Fibroblast of mammary gland (primary cell): ENCODE data around the gene SIRPA.
A peak's percentile ranks its signal among the peaks of the same experiment; 100 is the strongest.

Source experiments
- DNase-seq: peaks from one replicate; pipeline ENCODE4 v3.0.0-alpha.2; 2010; ENCODE audit warnings: low read depth
- H3K4me3 ChIP-seq: 2 replicates; pipeline ENCODE4 v1.5.1; 2011; ENCODE audit warnings: low read depth, mild to moderate bottlenecking, low read length, moderate library complexity; ENCODE audit not compliant: control insufficient read depth
- TF ChIP-seq, protein P1 (sequence below): conservative IDR thresholded peaks from 2 replicates; pipeline ENCODE4 v1.5.1; 2011; ENCODE audit warnings: low read depth, low read length, inconsistent platforms; ENCODE audit not compliant: control insufficient read depth, insufficient read depth

SIRPA gene

DNA sequence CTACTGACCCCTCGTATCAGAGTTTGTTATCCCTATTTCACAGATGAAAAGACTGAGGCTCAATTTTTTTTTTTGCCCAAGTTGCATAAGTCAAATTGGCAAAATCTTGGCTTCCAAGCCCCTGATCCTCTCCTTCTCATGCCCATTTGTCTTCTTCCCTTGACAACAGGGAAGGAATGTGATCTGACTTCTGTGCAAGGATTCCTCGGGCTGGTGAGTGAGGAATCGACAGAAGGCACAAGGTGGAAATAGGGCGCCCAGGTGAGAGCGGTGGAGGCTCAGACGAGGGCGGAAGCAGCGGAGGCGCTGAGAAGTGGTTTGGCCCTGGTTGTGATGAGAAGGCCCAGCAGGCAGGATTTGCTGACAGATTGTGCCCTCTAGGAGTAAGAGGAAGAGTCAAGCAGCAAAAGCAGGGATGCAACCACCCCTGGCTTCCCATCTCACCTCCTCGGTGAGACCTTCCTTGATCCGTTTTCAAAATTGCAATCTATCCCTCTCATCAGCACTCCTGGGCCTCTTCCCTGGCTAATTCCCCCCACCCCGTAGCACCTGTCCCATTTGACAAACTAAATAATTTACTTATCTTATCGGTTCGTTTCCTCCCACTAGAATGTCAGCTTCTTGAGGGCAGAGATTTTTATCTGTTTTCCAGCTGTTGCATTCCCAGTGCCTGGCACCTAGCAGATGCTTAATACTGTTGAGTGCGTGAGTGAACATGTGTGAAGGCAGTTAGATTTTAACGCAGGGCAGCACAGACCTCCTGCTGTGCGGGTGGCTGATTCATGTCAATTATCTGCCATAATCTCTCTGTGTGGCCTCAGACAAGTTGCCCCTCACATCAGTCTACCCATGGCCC is 3.7 kb upstream of the SIRPA start:
- DNase-seq: no peak
- H3K4me3 ChIP-seq: no peak overlapping the region
- TF ChIP-seq, protein P1, sequence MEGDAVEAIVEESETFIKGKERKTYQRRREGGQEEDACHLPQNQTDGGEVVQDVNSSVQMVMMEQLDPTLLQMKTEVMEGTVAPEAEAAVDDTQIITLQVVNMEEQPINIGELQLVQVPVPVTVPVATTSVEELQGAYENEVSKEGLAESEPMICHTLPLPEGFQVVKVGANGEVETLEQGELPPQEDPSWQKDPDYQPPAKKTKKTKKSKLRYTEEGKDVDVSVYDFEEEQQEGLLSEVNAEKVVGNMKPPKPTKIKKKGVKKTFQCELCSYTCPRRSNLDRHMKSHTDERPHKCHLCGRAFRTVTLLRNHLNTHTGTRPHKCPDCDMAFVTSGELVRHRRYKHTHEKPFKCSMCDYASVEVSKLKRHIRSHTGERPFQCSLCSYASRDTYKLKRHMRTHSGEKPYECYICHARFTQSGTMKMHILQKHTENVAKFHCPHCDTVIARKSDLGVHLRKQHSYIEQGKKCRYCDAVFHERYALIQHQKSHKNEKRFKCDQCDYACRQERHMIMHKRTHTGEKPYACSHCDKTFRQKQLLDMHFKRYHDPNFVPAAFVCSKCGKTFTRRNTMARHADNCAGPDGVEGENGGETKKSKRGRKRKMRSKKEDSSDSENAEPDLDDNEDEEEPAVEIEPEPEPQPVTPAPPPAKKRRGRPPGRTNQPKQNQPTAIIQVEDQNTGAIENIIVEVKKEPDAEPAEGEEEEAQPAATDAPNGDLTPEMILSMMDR: no peak

DNA sequence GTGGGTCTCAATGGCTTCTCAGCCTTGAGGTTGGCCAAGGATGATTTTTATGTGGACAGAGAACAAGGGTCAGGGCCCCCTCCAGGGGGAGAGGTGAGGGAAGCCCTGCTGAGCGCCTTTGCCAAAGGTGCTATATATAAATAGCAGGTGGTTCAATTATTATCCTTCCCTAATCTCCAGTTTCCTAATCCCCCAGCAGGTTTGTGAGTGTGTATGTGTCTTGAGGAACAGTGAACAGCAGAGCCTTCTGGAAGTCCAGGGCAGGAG is 3.2 kb upstream of the SIRPA start:
- DNase-seq: no peak
- H3K4me3 ChIP-seq: no peak overlapping the region
- TF ChIP-seq, protein P1: no peak

DNA sequence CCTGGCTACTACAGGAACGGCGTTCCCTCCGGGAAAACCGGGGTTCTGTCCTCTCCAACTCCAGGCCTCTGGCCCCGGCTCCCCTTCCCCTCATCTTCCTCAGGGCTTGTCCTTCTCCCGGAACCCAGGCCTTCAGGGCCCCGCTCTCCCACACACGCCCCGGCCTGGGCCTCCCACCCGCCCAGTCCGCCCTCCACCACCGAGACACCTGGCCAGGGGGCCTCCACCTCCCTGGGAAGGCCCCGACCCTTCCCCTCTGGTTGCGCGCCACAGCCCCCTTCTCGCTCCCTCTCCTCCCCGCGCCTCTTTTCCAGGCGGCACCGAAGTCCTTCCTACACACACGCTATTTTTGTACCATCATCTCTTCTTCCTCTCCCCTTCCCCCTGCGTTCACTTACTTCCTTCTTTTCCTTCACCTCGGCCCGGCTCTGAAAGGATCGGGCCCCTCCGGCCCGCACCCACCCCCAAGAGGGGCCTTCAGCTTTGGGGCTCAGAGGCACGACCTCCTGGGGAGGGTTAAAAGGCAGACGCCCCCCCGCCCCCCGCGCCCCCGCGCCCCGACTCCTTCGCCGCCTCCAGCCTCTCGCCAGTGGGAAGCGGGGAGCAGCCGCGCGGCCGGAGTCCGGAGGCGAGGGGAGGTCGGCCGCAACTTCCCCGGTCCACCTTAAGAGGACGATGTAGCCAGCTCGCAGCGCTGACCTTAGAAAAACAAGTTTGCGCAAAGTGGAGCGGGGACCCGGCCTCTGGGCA is 1.3 kb upstream of the SIRPA start:
- peak overlapping the region; percentile 53 for H3K4me3 ChIP-seq
- TF ChIP-seq, protein P1: no peak
- peak; percentile 61 for DNase-seq

DNA sequence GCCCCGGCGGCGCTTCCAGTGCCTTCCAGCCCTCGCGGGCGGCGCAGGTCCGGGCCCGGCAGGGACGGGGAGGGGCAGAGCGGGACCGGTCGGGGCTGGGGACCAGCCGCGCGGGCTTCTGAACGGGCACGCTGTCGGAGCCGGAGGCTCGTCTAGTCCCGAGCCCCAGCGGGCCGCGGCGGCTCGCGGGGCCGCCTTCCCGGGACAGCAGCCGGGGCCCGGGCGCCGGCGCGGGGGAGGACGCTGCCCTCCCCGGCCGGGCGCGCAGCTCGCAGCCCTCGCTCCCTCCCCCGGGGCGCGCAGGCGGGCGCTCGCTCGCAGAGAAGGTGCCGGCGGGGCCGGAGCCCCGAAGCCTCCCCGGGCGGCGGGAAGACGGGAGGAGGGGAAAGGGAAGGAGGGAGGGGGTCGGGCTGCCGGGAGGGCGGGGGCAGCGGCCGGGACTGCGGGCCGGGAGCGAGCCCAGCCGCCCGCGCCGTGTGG is 696 bp upstream of the SIRPA start:
- no peak for DNase-seq

DNA sequence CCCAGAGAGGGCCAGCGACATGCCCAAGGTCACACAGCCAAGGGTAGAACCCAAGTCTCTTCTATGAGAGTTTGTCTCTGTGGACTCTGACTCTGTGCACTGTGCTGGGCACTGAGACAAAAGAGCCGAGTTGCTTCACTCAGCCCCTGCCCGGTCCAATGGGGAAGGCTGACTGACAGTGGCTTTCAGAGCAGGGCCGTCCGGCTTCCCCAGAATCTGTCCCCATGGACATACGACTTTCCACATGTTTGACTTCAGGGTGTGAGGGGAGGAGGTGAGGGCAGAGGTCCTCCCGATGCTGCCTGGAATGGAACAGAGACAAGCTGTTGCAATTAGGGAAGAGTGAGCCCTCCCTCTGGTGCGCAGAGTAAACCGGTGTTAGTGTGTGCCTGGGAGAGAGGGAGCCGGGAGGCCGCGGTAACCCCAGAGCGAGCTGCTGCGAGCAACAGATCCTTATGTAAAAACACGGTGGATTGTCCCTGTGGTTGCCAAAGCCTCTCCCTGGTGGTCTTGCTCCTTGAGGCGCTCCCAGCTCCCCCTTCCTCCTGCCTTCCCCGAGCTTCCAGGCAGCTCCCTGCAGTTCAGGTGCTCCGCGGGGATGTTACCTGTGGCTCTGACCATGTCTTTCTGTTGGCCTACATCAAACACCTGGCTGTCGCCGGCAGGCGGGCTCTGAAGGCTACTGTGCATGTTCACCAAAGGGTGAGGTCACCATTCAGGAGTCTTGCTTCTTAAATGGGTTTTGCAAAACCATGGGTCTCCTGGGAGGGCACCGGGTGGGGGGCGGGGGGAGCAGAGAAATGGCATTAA is 672 bp downstream of the SIRPA start:
- peak; percentile 24 for DNase-seq
- TF ChIP-seq, protein P1: no peak
- H3K4me3 ChIP-seq: peak overlapping the region; percentile 72

More for the DNA sequence above, 696 bp upstream of the SIRPA start:
- H3K4me3 ChIP-seq: peak overlapping the region; percentile 72
- TF ChIP-seq, protein P1: no peak

DNA sequence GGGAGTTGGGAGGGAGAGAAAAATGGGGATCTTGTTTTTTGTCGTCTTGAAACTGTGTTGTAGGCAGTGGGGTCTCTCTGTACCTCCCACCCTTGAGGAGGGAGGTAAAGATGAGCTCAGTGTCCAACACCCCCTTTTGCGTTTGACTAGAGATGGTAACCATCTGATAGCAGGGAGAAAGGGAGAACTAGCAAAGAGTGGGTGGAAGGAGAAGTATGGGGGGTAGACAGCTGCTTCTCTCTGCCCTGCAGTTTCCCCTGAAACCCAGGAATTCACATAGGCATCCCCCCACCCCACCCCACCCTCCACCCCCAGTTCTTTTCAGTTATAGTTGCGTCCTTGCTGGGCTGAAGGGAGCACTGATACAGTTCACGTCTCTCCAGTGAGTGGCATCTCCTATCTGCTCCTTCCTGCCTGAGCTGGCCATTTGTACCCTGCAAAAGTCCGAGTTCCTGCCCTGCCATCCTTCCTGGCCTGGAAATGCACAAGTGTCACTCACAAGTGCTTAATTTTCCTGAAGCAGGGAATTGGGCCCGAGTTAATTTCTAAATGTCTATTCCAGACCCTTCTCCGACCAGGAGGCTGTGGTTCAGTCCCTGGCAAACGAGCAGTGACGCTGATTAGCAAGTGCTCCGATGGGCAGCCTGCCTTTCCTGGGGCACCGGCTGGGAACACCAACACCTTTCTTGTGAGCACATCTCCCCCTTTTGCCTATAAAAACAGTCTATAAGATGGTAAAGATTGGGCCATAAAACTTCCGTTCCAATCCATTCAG is 1.5 kb downstream of the SIRPA start:
- peak overlapping the region; percentile 72 for H3K4me3 ChIP-seq
- TF ChIP-seq, protein P1: no peak
- no peak for DNase-seq
